Prostate gland (tissue), 2 donors: Measurements from ENCODE around the gene NEK10. TPM values are rescaled to one million over a fixed set of nuclear protein-coding genes. Genes with fewer than 3 reads are reported as not detected.

ENCODE experiments used
- DNase-seq: peaks from one replicate; pipeline ENCODE4 v3.0.0-alpha.2; 2019; ENCODE audit warnings: low spot score
- H3K27ac ChIP-seq, 2 donors: fragments of 200-600 bp; sonication (generic); 2 replicates each; pipeline ENCODE4 v1.5.1; 2017 to 2019
- H3K27me3 ChIP-seq: fragments of 200-600 bp; sonication (generic); replicated peaks from 2 replicates; pipeline ENCODE4 v1.5.1; 2019; ENCODE audit not compliant: insufficient read depth
- H3K36me3 ChIP-seq, 2 donors: fragments of 200-600 bp; sonication (generic); 1 replicate in 1 of 2; 2 replicates in 1 of 2; pipeline versions ENCODE4 v1.5.1 to v1.8.1; 2017 to 2019
- H3K4me1 ChIP-seq: fragments of 200-600 bp; sonication (generic); replicated peaks from 2 replicates; pipeline ENCODE4 v1.5.1; 2019
- H3K4me3 ChIP-seq, 2 donors: fragments of 200-600 bp; sonication (generic); 2 replicates each; pipeline ENCODE4 v1.5.1; 2017 to 2019
- H3K9me3 ChIP-seq: fragments of 200-600 bp; sonication (generic); 2 replicates; pipeline ENCODE4 v1.5.1; 2017
- POLR2A ChIP-seq: fragments of 450-650 bp; IDR thresholded peaks from one replicate; pipeline ENCODE4 v1.6.1; 2016; ENCODE audit warnings: antibody characterized with exemption, mild to moderate bottlenecking
- POLR2AphosphoS5 ChIP-seq: sonication (generic); formaldehyde crosslinking; IDR thresholded peaks from one replicate; pipeline ENCODE4 v1.6.1; 2017; ENCODE audit warnings: antibody characterized with exemption
- WGBS: methylation state at CpG from one replicate; pipeline ENCODE4 v1.1.5; 2018; 5-methylcytosine and 5-hydroxymethylcytosine counted together
- intact Hi-C: fragments of 100-400 bp; cut with DNase I; formaldehyde crosslinking; loops from one replicate; pipeline ENCODE4 v1.14.2; 2022
- total RNA-seq, 2 donors: library from RNA; depleted of rRNA; stranded (reverse); fragments of >200 nt; gene quantifications; one replicate each; pipeline ENCODE4 v1.1.0, GENCODE V29; 2016
- TF ChIP-seq, protein P1 (sequence below), 4 experiments: fragments of 200-600 bp in 2 of 4; fragments of 450-650 bp in 2 of 4; sonication (generic) in 2 of 4; IDR thresholded peaks; 1 replicate in 3 of 4; 2 replicates in 1 of 4; pipeline ENCODE4 v1.5.1; 2016 to 2019; ENCODE audit warnings: antibody characterized with exemption in 4 of 4, mild to moderate bottlenecking in 2 of 4, moderate library complexity in 2 of 4

NEK10 gene
- total RNA-seq, 2 donors from 2014 or later: 8.9 to 9.1 TPM

DNA sequence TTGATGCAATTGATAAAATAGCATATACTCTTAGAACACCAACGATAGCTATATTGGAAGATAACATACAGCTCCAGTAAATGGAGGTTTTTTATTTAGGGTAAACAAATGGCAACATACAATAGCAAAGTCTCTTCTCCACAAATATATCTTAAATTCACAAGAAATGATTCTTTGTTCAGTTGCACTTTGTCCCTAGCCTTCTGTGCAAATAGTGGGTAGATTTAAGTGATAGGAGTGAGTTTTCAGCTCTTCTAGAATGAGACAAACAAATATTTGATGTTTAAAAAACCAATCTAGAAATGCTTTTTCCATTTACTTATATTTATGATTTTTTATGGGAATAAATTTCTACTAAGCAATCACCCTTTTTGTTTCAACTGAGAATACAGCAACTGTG, 253.8 kb downstream of the NEK10 start:
- no peaks in the 10 kb centered on the region for H3K27me3 ChIP-seq
- no peak overlapping the region for H3K27ac ChIP-seq
- no peaks in the 10 kb centered on the region for H3K9me3 ChIP-seq
- TF ChIP-seq POLR2A (no peak), POLR2AphosphoS5 (no peak)
- TF ChIP-seq, protein P1, sequence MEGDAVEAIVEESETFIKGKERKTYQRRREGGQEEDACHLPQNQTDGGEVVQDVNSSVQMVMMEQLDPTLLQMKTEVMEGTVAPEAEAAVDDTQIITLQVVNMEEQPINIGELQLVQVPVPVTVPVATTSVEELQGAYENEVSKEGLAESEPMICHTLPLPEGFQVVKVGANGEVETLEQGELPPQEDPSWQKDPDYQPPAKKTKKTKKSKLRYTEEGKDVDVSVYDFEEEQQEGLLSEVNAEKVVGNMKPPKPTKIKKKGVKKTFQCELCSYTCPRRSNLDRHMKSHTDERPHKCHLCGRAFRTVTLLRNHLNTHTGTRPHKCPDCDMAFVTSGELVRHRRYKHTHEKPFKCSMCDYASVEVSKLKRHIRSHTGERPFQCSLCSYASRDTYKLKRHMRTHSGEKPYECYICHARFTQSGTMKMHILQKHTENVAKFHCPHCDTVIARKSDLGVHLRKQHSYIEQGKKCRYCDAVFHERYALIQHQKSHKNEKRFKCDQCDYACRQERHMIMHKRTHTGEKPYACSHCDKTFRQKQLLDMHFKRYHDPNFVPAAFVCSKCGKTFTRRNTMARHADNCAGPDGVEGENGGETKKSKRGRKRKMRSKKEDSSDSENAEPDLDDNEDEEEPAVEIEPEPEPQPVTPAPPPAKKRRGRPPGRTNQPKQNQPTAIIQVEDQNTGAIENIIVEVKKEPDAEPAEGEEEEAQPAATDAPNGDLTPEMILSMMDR (IDR thresholded peaks at IDR 0.05): no peak
- H3K4me1 ChIP-seq: no peaks in the 10 kb centered on the region
- intact Hi-C loops: no loop called here
- no peak for DNase-seq
- H3K36me3 ChIP-seq: no peaks in the 10 kb centered on the region
- no peak overlapping the region for H3K4me3 ChIP-seq
- WGBS: 70% methylated on average over 1 of the region's 1 CpG

DNA sequence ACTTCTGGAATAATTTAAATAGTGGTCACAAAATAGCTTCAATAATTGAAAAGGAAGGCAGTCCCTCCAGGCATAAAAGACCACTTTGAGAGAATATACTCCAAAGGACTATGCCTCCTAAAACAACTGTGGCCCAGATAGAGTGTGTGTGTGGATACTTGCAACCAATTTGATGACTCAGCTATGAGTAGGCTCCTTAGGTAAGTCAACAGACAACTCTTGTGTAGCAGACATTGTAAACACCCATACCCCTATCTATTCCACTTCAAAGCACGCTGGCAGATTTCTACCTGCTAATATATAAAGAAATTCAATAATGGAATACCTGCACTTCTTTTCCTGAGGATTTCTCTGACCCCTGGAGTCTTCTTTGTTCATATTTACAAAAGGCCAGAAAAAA, 254.5 kb downstream of the NEK10 start:
- Histone ChIP-seq H3K4me1 (no peaks in the 10 kb centered on the region), H3K27me3 (no peaks in the 10 kb centered on the region), H3K4me3 (no peak overlapping the region), H3K9me3 (no peaks in the 10 kb centered on the region), H3K27ac (no peak overlapping the region), H3K36me3 (no peaks in the 10 kb centered on the region)
- 96% methylated on average over 1 of the region's 1 CpG for WGBS
- no peak for DNase-seq
- intact Hi-C loops: no loop called here
- TF ChIP-seq, protein P1 (IDR thresholded peaks at IDR 0.05): no peak
- TF ChIP-seq POLR2AphosphoS5 (no peak), POLR2A (no peak)

DNA sequence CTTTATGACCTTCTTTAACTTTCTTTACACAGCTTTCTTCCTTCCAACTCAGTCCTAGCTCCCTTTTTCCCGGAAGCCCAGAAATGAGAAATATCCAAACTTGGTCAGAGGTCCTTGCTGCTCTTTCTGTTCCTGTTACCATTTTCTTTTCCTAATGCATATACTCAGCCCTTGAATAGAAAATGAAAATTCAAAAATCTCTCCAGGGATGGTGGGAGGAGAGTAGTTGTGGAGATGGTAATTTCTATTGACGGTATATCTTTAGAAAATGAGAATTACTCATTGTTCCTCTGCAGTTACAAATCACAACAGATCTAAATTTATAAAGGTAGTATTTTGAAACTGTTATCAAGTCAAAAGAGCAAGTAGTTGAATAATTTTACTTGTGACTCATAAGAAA, 255.1 kb downstream of the NEK10 start:
- Histone ChIP-seq H3K27ac (no peak overlapping the region), H3K4me1 (no peaks in the 10 kb centered on the region), H3K9me3 (no peaks in the 10 kb centered on the region), H3K27me3 (no peaks in the 10 kb centered on the region), H3K4me3 (no peak overlapping the region), H3K36me3 (no peaks in the 10 kb centered on the region)
- 95% methylated on average over 2 of the region's 2 CpGs for WGBS
- TF ChIP-seq POLR2AphosphoS5 (no peak), POLR2A (no peak)
- TF ChIP-seq, protein P1 (IDR thresholded peaks at IDR 0.05): no peak
- intact Hi-C loops: no loop called here
- DNase-seq: no peak

DNA sequence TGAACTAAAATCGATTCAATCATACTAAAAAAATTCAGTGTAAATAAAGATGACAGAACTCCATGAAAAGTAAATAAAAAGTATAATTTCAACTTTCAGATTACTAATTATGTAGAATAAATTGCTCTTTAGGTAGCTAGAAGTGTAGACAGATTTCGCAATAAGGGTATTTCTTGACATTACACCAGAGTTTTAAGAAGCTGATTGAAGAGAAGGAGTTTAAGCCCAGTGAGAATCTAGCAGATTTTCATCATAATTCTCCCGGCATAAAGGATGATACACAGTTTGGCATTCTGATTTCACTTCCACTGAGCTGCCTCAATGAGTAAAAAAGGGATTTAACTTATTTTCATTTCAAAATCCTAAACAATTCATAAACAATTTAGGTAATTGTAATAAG, 259.2 kb downstream of the NEK10 start:
- Histone ChIP-seq H3K4me3 (no peak overlapping the region), H3K27me3 (no peaks in the 10 kb centered on the region), H3K9me3 (no peaks in the 10 kb centered on the region), H3K27ac (no peak overlapping the region), H3K4me1 (no peaks in the 10 kb centered on the region), H3K36me3 (no peaks in the 10 kb centered on the region)
- WGBS: 88% methylated on average over 3 of the region's 3 CpGs
- intact Hi-C loops: no loop called here
- TF ChIP-seq POLR2A (no peak), POLR2AphosphoS5 (no peak)
- TF ChIP-seq, protein P1 (IDR thresholded peaks at IDR 0.05): no peak
- no peak for DNase-seq

DNA sequence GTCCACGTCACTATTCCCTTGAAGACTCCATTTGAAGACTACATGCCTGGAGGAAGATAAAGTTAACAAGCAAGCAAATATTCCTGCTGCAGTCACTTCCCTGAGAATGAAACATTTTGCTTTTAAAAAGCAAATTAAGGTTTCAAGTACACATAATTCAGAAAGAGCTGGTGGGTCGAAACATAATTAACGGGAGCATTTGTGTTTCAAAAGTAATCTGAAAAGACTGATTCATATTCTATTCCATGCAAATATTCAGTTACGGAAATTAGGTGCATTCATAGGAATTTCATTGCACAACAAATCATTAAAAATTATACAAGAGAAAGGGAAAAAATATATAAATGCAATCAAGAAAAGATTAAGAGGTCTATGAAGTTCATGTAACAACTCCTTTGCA, 260.9 kb downstream of the NEK10 start:
- Histone ChIP-seq H3K27ac (no peak overlapping the region), H3K27me3 (no peaks in the 10 kb centered on the region), H3K9me3 (no peaks in the 10 kb centered on the region), H3K4me1 (no peaks in the 10 kb centered on the region), H3K4me3 (no peak overlapping the region), H3K36me3 (no peaks in the 10 kb centered on the region)
- no peak for DNase-seq
- TF ChIP-seq POLR2AphosphoS5 (no peak), POLR2A (no peak)
- TF ChIP-seq, protein P1 (IDR thresholded peaks at IDR 0.05): no peak
- intact Hi-C loops: no loop called here
- 92% methylated on average over 4 of the region's 4 CpGs for WGBS
